HG02885 (cell line): ENCODE data around the gene CD27.
"Not testable (repeated sequence)": the region's sequence is repeated elsewhere in the genome, so short reads cannot be mapped to it uniquely, and the experiment has no call there.

Source experiments
- ATAC-seq: cut with Tn5 transposase; IDR thresholded peaks from one replicate; pipeline ENCODE4 v1.9.1; 2021; ENCODE audit warnings: mild to moderate bottlenecking; ENCODE audit not compliant: unreplicated experiment, poor library complexity

Gene CD27

GRCh38 chr12:6460751-6461371, 16.1 kb downstream of the CD27 start:
- no peak for ATAC-seq

- ATAC-seq = peak; percentile 77
Measured at GRCh38 chr12:6461401-6462233, 16.9 kb downstream of the CD27 start.

GRCh38 chr12:6462234-6462995, 17.7 kb downstream of the CD27 start:
- peak; percentile 3 for ATAC-seq

- ATAC-seq = no peak
Measured at GRCh38 chr12:6463216-6463615, 18.5 kb downstream of the CD27 start.

- ATAC-seq = no peak
Measured at GRCh38 chr12:6463858-6464257, 19.1 kb downstream of the CD27 start.

- ATAC-seq = no peak
Measured at GRCh38 chr12:6464531-6464930, 19.8 kb downstream of the CD27 start.

GRCh38 chr12:6465467-6466183, 20.9 kb downstream of the CD27 start:
- no peak for ATAC-seq

GRCh38 chr12:6466184-6466573, 21.4 kb downstream of the CD27 start:
- ATAC-seq = no peak

GRCh38 chr12:6466751-6467150, 22.0 kb downstream of the CD27 start:
- not testable (repeated sequence) for ATAC-seq

- ATAC-seq = not testable (repeated sequence)
Measured at GRCh38 chr12:6467571-6468282, 23.0 kb downstream of the CD27 start.

GRCh38 chr12:6468283-6468575, 23.5 kb downstream of the CD27 start:
- no peak for ATAC-seq

- ATAC-seq = no peak
Measured at GRCh38 chr12:6469092-6469491, 24.3 kb downstream of the CD27 start.

GRCh38 chr12:6469609-6470374, 25.0 kb downstream of the CD27 start:
- no peak for ATAC-seq

- ATAC-seq = peak; percentile 90
Measured at GRCh38 chr12:6470375-6471163, 25.8 kb downstream of the CD27 start, which contains the start of gene VAMP1. TSS of gene VAMP1 (minus strand) at chr12:6470677. CDS start at chr12:6470531, 146 bp downstream.

GRCh38 chr12:6471989-6472360, 27.2 kb downstream of the CD27 start:
- ATAC-seq = no peak

GRCh38 chr12:6472491-6472890, 27.7 kb downstream of the CD27 start:
- no peak for ATAC-seq

- ATAC-seq = not testable (repeated sequence)
Measured at GRCh38 chr12:6475233-6475975, 30.6 kb downstream of the CD27 start.

- ATAC-seq = no peak
Measured at GRCh38 chr12:6476489-6476888, 31.7 kb downstream of the CD27 start.
